WTC11 (cell line): ENCODE data around the gene SPI1. TPM values are rescaled to one million over a fixed set of nuclear protein-coding genes. Genes with fewer than 3 reads are reported as not detected.

Source experiments
- ATAC-seq: fragments of 200-7000 bp; cut with Tn5 transposase; 2 replicates; pipeline ENCODE4 v1.10.0; 2021; ENCODE audit warnings: mild to moderate bottlenecking, moderate library complexity
- CTCF ChIA-PET: fragments of 300-600 bp; sonication (Branson Sonifier 250); formaldehyde crosslinking; loops from one replicate; lab custom pipeline; 2021; ENCODE audit warnings: antibody characterized with exemption; lab: Charles Lee
- POLR2A ChIA-PET: fragments of 350-600 bp; sonication (Branson Sonifier 250); formaldehyde crosslinking; loops from one replicate; lab custom pipeline; 2021; ENCODE audit warnings: antibody characterized with exemption; lab: Charles Lee
- DNase-seq: peaks from one replicate; pipeline ENCODE4 v3.0.0; 2021; ENCODE audit warnings: low spot score
- H3K27ac Mint-ChIP-seq: 2 replicates; pipeline ENCODE4 v1.8.0; 2021; ENCODE audit warnings: mixed read lengths
- H3K27me3 Mint-ChIP-seq: 2 replicates; pipeline ENCODE4 v1.8.0; 2021; ENCODE audit warnings: low read depth, mild to moderate bottlenecking, moderate library complexity, mixed read lengths
- H3K36me3 Mint-ChIP-seq: 2 replicates; pipeline ENCODE4 v1.8.0; 2021; ENCODE audit warnings: mixed read lengths
- H3K4me1 Mint-ChIP-seq: 2 replicates; pipeline ENCODE4 v1.8.0; 2022; ENCODE audit warnings: mixed read lengths
- H3K4me3 Mint-ChIP-seq: 2 replicates; pipeline ENCODE4 v1.8.0; 2021; ENCODE audit warnings: mild to moderate bottlenecking, moderate library complexity, mixed read lengths
- H3K9me3 Mint-ChIP-seq: 2 replicates; pipeline ENCODE4 v1.8.0; 2021; ENCODE audit warnings: mixed read lengths
- FOXP1 ChIP-seq: sonication (generic); formaldehyde crosslinking; IDR thresholded peaks from 2 replicates; pipeline ENCODE4 v1.8.0; 2022; ENCODE audit warnings: missing genetic modification reagents, mild to moderate bottlenecking, moderate library complexity, borderline replicate concordance
- HMGA2 ChIP-seq: fragments of 250-450 bp; sonication (Bioruptor Pico); IDR thresholded peaks from 2 replicates; pipeline ENCODE4 v1.4.0; 2021; ENCODE audit warnings: mild to moderate bottlenecking, moderate library complexity
- MAX ChIP-seq: sonication (generic); formaldehyde crosslinking; IDR thresholded peaks from 2 replicates; pipeline ENCODE4 v1.8.0; 2022; ENCODE audit warnings: mild to moderate bottlenecking, missing genetic modification reagents
- RORB ChIP-seq: fragments of 250-450 bp; sonication (Bioruptor Pico); IDR thresholded peaks from 2 replicates; pipeline ENCODE4 v1.9.0; 2021; ENCODE audit warnings: mild to moderate bottlenecking
- ZNF281 ChIP-seq: sonication (generic); formaldehyde crosslinking; IDR thresholded peaks from 2 replicates; pipeline ENCODE4 v1.8.0; 2023; ENCODE audit warnings: mild to moderate bottlenecking, missing genetic modification reagents
- ZNF671 ChIP-seq: fragments of 250-450 bp; sonication (Bioruptor Pico); IDR thresholded peaks from 2 replicates; pipeline ENCODE4 v1.8.0; 2021; ENCODE audit warnings: mild to moderate bottlenecking
- microRNA-seq: library from miRNA; unstranded; fragments of <30 nt; microRNA quantifications from one replicate; pipeline ENCODE4 v1.2.0, GENCODE V29; 2022; ENCODE audit warnings: borderline number of aligned reads
- total RNA-seq: library from RNA; stranded (reverse); gene quantifications from 3 replicates; pipeline ENCODE4 v1.2.3, GENCODE V29; 2021

Gene SPI1
- total RNA-seq, 1 experiment from 2014 or later: 0.59 TPM

GRCh38 chr11:47306484-47306844 lies 71.9 kb downstream of the SPI1 start:
- POLR2A ChIA-PET: interaction anchor here (1.3 kb wide), 1 partner anchor 47 kb away, joined by 3 read pairs; no protein-coding TSS in a partner anchor
- H3K27ac Mint-ChIP-seq: no peak overlapping the region

GRCh38 chr11:47305734-47306483 lies 72.4 kb downstream of the SPI1 start:
- no peaks in the 10 kb centered on the region for H3K27me3 Mint-ChIP-seq
- TF ChIP-seq RORB (CRISPR knock-in tag): no peak
- no peak for TF ChIP-seq MAX (CRISPR knock-in tag)
- no peak for TF ChIP-seq ZNF281 (CRISPR knock-in tag)
- no peak for TF ChIP-seq FOXP1
- TF ChIP-seq ZNF671 (CRISPR knock-in tag): no peak
- TF ChIP-seq, all 79 proteins: peak for 0
- no peak overlapping the region for H3K4me3 Mint-ChIP-seq
- H3K36me3 Mint-ChIP-seq: peaks cover 55% of the 10 kb centered on the region
- CTCF ChIA-PET: interaction anchor here (1.1 to 1.8 kb wide), 2 partner anchors 49 kb away, joined by 3 to 7 read pairs; no protein-coding TSS in a partner anchor
- ATAC-seq (no peak), DNase-seq (no peak)
- H3K4me1 Mint-ChIP-seq: no peaks in the 10 kb centered on the region
- peaks cover 11% of the 10 kb centered on the region for H3K9me3 Mint-ChIP-seq
- POLR2A ChIA-PET: interaction anchor here (1.3 kb wide), 1 partner anchor 46 kb away, joined by 3 read pairs; no protein-coding TSS in a partner anchor
- no peak overlapping the region for H3K27ac Mint-ChIP-seq

More at GRCh38 chr11:47306484-47306844, 71.9 kb downstream of the SPI1 start:
- ATAC-seq (no peak), DNase-seq (no peak)
- Mint-ChIP-seq H3K4me1 (no peaks in the 10 kb centered on the region), H3K36me3 (peaks cover 57% of the 10 kb centered on the region), H3K27me3 (no peaks in the 10 kb centered on the region), H3K4me3 (no peak overlapping the region), H3K9me3 (peaks cover 11% of the 10 kb centered on the region)
- no peak for TF ChIP-seq HMGA2 (CRISPR knock-in tag)
- CTCF ChIA-PET: interaction anchor here (1.8 kb wide), 1 partner anchor 49 kb away, joined by 7 read pairs; no protein-coding TSS in a partner anchor

Small RNA genes within 50 kb of the gene (microRNA-seq; reads per million reads assigned to microRNA genes)
- gene MIR4487: not detected

Other genes starting within 250 kb of the SPI1 start
- gene ARFGAP2, start 201.7 kb downstream of the SPI1 start, total RNA-seq: 55.7 to 73.0 TPM (median 60.5 TPM) in 3 replicates
- gene PACSIN3, start 192.1 kb downstream of the SPI1 start, total RNA-seq: 74.5 to 77.1 TPM (median 76.8 TPM) in 3 replicates
- 124 to 144 TPM (median 124 TPM) in 3 replicates for gene DDB2, start 163.6 kb downstream of the SPI1 start, total RNA-seq
- gene ACP2, start 129.7 kb downstream of the SPI1 start, total RNA-seq: 18.7 to 19.6 TPM (median 19.2 TPM) in 3 replicates
- 26.3 to 31.1 TPM (median 29.9 TPM) in 3 replicates for gene NR1H3, start 120.6 kb downstream of the SPI1 start, total RNA-seq
- 39.4 to 47.5 TPM (median 40.6 TPM) in 3 replicates for gene MADD, start 108.4 kb downstream of the SPI1 start, total RNA-seq
- gene MYBPC3, start 25.8 kb downstream of the SPI1 start, total RNA-seq: 0.07 TPM in 2 of 3 replicates, not detected in the other
- 32.8 to 38.2 TPM (median 35.1 TPM) in 3 replicates for gene SLC39A13, start 30.0 kb upstream of the SPI1 start, total RNA-seq
- gene PSMC3, start 47.9 kb upstream of the SPI1 start, total RNA-seq: 141 to 162 TPM (median 143 TPM) in 3 replicates
- 0.32 to 0.66 TPM (median 0.34 TPM) in 3 replicates for gene RAPSN, start 70.6 kb upstream of the SPI1 start, total RNA-seq
- 160 to 177 TPM (median 169 TPM) in 3 replicates for gene CELF1, start 174.6 kb upstream of the SPI1 start, total RNA-seq
- gene PTPMT1, start 187.1 kb upstream of the SPI1 start, total RNA-seq: 49.5 to 69.4 TPM (median 65.4 TPM) in 3 replicates
- 12.3 to 14.3 TPM (median 13.9 TPM) in 3 replicates for gene KBTBD4, start 200.4 kb upstream of the SPI1 start, total RNA-seq
- gene NDUFS3, start 200.5 kb upstream of the SPI1 start, total RNA-seq: 111 to 140 TPM (median 125 TPM) in 3 replicates
- gene FAM180B, start 208.1 kb upstream of the SPI1 start, total RNA-seq: 0.16 to 0.28 TPM in 2 of 3 replicates, not detected in the other
- gene C1QTNF4, start 215.9 kb upstream of the SPI1 start, total RNA-seq: 9.5 to 10.7 TPM (median 9.5 TPM) in 3 replicates